WTC11 (cell line): Measurements from ENCODE around the gene S100PBP. TPM values are rescaled to one million over a fixed set of nuclear protein-coding genes. Genes with fewer than 3 reads are reported as not detected.

Source experiments
- ATAC-seq: fragments of 200-7000 bp; cut with Tn5 transposase; 2 replicates; pipeline ENCODE4 v1.10.0; 2021; ENCODE audit warnings: mild to moderate bottlenecking, moderate library complexity
- CTCF ChIA-PET: fragments of 300-600 bp; sonication (Branson Sonifier 250); formaldehyde crosslinking; loops from one replicate; lab custom pipeline; 2021; ENCODE audit warnings: antibody characterized with exemption; lab: Charles Lee
- POLR2A ChIA-PET: fragments of 350-600 bp; sonication (Branson Sonifier 250); formaldehyde crosslinking; loops from one replicate; lab custom pipeline; 2021; ENCODE audit warnings: antibody characterized with exemption; lab: Charles Lee
- DNase-seq: peaks from one replicate; pipeline ENCODE4 v3.0.0; 2021; ENCODE audit warnings: low spot score
- H3K27ac Mint-ChIP-seq: 2 replicates; pipeline ENCODE4 v1.8.0; 2021; ENCODE audit warnings: mixed read lengths
- H3K27me3 Mint-ChIP-seq: 2 replicates; pipeline ENCODE4 v1.8.0; 2021; ENCODE audit warnings: low read depth, mild to moderate bottlenecking, moderate library complexity, mixed read lengths
- H3K36me3 Mint-ChIP-seq: 2 replicates; pipeline ENCODE4 v1.8.0; 2021; ENCODE audit warnings: mixed read lengths
- H3K4me1 Mint-ChIP-seq: 2 replicates; pipeline ENCODE4 v1.8.0; 2022; ENCODE audit warnings: mixed read lengths
- H3K4me3 Mint-ChIP-seq: 2 replicates; pipeline ENCODE4 v1.8.0; 2021; ENCODE audit warnings: mild to moderate bottlenecking, moderate library complexity, mixed read lengths
- H3K9me3 Mint-ChIP-seq: 2 replicates; pipeline ENCODE4 v1.8.0; 2021; ENCODE audit warnings: mixed read lengths
- CBFB ChIP-seq: sonication (generic); formaldehyde crosslinking; IDR thresholded peaks from 2 replicates; pipeline ENCODE4 v1.8.1; 2022; ENCODE audit warnings: mild to moderate bottlenecking, low read depth, missing genetic modification reagents
- FOXK1 ChIP-seq: sonication (generic); formaldehyde crosslinking; IDR thresholded peaks from 2 replicates; pipeline ENCODE4 v1.8.0; 2022; ENCODE audit warnings: mild to moderate bottlenecking, moderate library complexity, missing genetic modification reagents
- FOXP1 ChIP-seq: sonication (generic); formaldehyde crosslinking; IDR thresholded peaks from 2 replicates; pipeline ENCODE4 v1.8.0; 2022; ENCODE audit warnings: missing genetic modification reagents, mild to moderate bottlenecking, moderate library complexity, borderline replicate concordance
- NFE2L1 ChIP-seq: sonication (generic); formaldehyde crosslinking; IDR thresholded peaks from 2 replicates; pipeline ENCODE4 v1.8.1; 2023; ENCODE audit warnings: missing genetic modification reagents
- NR3C1 ChIP-seq: sonication (generic); formaldehyde crosslinking; conservative IDR thresholded peaks from 2 replicates; pipeline ENCODE4 v1.8.1; 2023; ENCODE audit warnings: low read depth, mild to moderate bottlenecking, missing genetic modification reagents
- OVOL2 ChIP-seq: fragments of 250-450 bp; sonication (Bioruptor Pico); IDR thresholded peaks from 2 replicates; pipeline ENCODE4 v1.9.0; 2021; ENCODE audit warnings: mild to moderate bottlenecking, borderline replicate concordance
- RORB ChIP-seq: fragments of 250-450 bp; sonication (Bioruptor Pico); IDR thresholded peaks from 2 replicates; pipeline ENCODE4 v1.9.0; 2021; ENCODE audit warnings: mild to moderate bottlenecking
- ZNF219 ChIP-seq: sonication (generic); formaldehyde crosslinking; IDR thresholded peaks from 2 replicates; pipeline ENCODE4 v1.8.0; 2023; ENCODE audit warnings: missing genetic modification reagents, mild to moderate bottlenecking, borderline replicate concordance
- ZNF671 ChIP-seq: fragments of 250-450 bp; sonication (Bioruptor Pico); IDR thresholded peaks from 2 replicates; pipeline ENCODE4 v1.8.0; 2021; ENCODE audit warnings: mild to moderate bottlenecking
- total RNA-seq: library from RNA; stranded (reverse); gene quantifications from 3 replicates; pipeline ENCODE4 v1.2.3, GENCODE V29; 2021
- TF ChIP-seq, protein P1 (sequence below): sonication (generic); formaldehyde crosslinking; IDR thresholded peaks from 2 replicates; pipeline ENCODE4 v1.8.1; 2023; ENCODE audit warnings: mild to moderate bottlenecking, missing genetic modification reagents
- TF ChIP-seq, protein P2 (sequence below): sonication (generic); formaldehyde crosslinking; IDR thresholded peaks from 2 replicates; pipeline ENCODE4 v1.8.0; 2023; ENCODE audit warnings: missing genetic modification reagents, mild to moderate bottlenecking, borderline replicate concordance
- TF ChIP-seq, protein P3 (sequence below): sonication (generic); formaldehyde crosslinking; IDR thresholded peaks from 2 replicates; pipeline ENCODE4 v1.8.0; 2022; ENCODE audit warnings: missing genetic modification reagents
- TF ChIP-seq, protein P4 (sequence below): sonication (generic); formaldehyde crosslinking; IDR thresholded peaks from 2 replicates; pipeline ENCODE4 v1.8.1; 2023; ENCODE audit warnings: mild to moderate bottlenecking, missing genetic modification reagents, moderate library complexity
- TF ChIP-seq, protein P5 (sequence below): fragments of 250-450 bp; sonication (Bioruptor Pico); conservative IDR thresholded peaks from 2 replicates; pipeline ENCODE4 v1.9.0; 2021; ENCODE audit warnings: mild to moderate bottlenecking
- TF ChIP-seq, protein P6 (sequence below): sonication (generic); formaldehyde crosslinking; IDR thresholded peaks from 2 replicates; pipeline ENCODE4 v1.8.0; 2022; ENCODE audit warnings: mild to moderate bottlenecking, missing genetic modification reagents
- TF ChIP-seq, protein P7 (sequence below): sonication (generic); formaldehyde crosslinking; IDR thresholded peaks from 2 replicates; pipeline ENCODE4 v1.8.1; 2022; ENCODE audit warnings: missing genetic modification reagents, borderline replicate concordance
- TF ChIP-seq, protein P8 (sequence below): sonication (generic); formaldehyde crosslinking; IDR thresholded peaks from 2 replicates; pipeline ENCODE4 v1.8.1; 2022; ENCODE audit warnings: low read depth, mild to moderate bottlenecking, moderate library complexity, missing genetic modification reagents, borderline replicate concordance

Gene S100PBP
- total RNA-seq, 1 experiment from 2014 or later, result 62.9 TPM

DNA sequence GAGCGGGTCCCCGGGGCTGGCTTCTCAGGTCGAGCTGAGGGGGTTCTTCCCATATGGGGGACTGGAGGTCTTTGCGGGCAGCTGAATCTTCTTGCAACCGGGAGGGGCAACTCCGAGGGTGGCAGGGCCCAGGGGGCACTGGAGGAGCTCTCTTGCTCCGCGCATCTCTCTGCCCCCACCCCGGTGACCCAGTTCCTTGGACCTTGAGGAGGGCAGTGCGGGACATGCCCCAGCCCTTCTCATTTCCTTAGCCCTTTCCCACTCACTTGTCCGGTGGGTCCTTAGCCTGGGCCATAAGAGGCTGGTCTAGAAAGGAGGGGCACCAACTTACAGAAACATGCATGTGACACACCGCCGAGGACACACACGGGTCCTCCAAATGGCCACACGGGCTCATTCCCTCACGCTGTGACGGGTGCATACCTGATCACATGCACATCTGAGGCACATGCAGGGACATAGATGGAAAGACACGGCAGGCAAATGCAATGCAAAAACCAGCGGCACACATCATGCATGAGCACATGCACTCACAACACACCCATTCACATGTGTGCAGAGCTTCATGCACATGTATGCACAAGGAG lies 69.5 kb downstream of the S100PBP start:
- no peaks in the 10 kb centered on the region for H3K9me3 Mint-ChIP-seq
- ChIA-PET CTCF (interaction anchor here (0.5 to 4.6 kb wide), 33 partner anchors 8 to 490 kb away, joined by 3 to 93 read pairs (median 4); partner anchors contain the start of genes AZIN2, FNDC5 and RBBP4), POLR2A (interaction anchor here (0.6 to 1.4 kb wide), 2 partner anchors 15 to 40 kb away, joined by 3 read pairs; no protein-coding TSS in a partner anchor)
- peaks cover 81% of the 10 kb centered on the region for H3K27me3 Mint-ChIP-seq
- ATAC-seq, result no peak
- no peak for DNase-seq
- peaks cover 11% of the 10 kb centered on the region for H3K4me1 Mint-ChIP-seq
- TF ChIP-seq RORB (CRISPR knock-in tag) (no peak), FOXK1 (CRISPR knock-in tag) (no peak), NR3C1 (CRISPR knock-in tag) (no peak), NFE2L1 (no peak), ZNF671 (CRISPR knock-in tag) (no peak), FOXP1 (CRISPR knock-in tag) (no peak), ZNF219 (CRISPR knock-in tag) (no peak), OVOL2 (no peak), CBFB (CRISPR knock-in tag) (no peak)
- TF ChIP-seq, protein P1, sequence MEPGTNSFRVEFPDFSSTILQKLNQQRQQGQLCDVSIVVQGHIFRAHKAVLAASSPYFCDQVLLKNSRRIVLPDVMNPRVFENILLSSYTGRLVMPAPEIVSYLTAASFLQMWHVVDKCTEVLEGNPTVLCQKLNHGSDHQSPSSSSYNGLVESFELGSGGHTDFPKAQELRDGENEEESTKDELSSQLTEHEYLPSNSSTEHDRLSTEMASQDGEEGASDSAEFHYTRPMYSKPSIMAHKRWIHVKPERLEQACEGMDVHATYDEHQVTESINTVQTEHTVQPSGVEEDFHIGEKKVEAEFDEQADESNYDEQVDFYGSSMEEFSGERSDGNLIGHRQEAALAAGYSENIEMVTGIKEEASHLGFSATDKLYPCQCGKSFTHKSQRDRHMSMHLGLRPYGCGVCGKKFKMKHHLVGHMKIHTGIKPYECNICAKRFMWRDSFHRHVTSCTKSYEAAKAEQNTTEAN (CRISPR knock-in tag), result no peak
- TF ChIP-seq, protein P2, sequence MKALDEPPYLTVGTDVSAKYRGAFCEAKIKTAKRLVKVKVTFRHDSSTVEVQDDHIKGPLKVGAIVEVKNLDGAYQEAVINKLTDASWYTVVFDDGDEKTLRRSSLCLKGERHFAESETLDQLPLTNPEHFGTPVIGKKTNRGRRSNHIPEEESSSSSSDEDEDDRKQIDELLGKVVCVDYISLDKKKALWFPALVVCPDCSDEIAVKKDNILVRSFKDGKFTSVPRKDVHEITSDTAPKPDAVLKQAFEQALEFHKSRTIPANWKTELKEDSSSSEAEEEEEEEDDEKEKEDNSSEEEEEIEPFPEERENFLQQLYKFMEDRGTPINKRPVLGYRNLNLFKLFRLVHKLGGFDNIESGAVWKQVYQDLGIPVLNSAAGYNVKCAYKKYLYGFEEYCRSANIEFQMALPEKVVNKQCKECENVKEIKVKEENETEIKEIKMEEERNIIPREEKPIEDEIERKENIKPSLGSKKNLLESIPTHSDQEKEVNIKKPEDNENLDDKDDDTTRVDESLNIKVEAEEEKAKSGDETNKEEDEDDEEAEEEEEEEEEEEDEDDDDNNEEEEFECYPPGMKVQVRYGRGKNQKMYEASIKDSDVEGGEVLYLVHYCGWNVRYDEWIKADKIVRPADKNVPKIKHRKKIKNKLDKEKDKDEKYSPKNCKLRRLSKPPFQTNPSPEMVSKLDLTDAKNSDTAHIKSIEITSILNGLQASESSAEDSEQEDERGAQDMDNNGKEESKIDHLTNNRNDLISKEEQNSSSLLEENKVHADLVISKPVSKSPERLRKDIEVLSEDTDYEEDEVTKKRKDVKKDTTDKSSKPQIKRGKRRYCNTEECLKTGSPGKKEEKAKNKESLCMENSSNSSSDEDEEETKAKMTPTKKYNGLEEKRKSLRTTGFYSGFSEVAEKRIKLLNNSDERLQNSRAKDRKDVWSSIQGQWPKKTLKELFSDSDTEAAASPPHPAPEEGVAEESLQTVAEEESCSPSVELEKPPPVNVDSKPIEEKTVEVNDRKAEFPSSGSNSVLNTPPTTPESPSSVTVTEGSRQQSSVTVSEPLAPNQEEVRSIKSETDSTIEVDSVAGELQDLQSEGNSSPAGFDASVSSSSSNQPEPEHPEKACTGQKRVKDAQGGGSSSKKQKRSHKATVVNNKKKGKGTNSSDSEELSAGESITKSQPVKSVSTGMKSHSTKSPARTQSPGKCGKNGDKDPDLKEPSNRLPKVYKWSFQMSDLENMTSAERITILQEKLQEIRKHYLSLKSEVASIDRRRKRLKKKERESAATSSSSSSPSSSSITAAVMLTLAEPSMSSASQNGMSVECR (CRISPR knock-in tag), result no peak
- TF ChIP-seq, protein P3, sequence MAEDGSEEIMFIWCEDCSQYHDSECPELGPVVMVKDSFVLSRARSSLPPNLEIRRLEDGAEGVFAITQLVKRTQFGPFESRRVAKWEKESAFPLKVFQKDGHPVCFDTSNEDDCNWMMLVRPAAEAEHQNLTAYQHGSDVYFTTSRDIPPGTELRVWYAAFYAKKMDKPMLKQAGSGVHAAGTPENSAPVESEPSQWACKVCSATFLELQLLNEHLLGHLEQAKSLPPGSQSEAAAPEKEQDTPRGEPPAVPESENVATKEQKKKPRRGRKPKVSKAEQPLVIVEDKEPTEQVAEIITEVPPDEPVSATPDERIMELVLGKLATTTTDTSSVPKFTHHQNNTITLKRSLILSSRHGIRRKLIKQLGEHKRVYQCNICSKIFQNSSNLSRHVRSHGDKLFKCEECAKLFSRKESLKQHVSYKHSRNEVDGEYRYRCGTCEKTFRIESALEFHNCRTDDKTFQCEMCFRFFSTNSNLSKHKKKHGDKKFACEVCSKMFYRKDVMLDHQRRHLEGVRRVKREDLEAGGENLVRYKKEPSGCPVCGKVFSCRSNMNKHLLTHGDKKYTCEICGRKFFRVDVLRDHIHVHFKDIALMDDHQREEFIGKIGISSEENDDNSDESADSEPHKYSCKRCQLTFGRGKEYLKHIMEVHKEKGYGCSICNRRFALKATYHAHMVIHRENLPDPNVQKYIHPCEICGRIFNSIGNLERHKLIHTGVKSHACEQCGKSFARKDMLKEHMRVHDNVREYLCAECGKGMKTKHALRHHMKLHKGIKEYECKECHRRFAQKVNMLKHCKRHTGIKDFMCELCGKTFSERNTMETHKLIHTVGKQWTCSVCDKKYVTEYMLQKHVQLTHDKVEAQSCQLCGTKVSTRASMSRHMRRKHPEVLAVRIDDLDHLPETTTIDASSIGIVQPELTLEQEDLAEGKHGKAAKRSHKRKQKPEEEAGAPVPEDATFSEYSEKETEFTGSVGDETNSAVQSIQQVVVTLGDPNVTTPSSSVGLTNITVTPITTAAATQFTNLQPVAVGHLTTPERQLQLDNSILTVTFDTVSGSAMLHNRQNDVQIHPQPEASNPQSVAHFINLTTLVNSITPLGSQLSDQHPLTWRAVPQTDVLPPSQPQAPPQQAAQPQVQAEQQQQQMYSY, result no peak
- TF ChIP-seq, protein P4, sequence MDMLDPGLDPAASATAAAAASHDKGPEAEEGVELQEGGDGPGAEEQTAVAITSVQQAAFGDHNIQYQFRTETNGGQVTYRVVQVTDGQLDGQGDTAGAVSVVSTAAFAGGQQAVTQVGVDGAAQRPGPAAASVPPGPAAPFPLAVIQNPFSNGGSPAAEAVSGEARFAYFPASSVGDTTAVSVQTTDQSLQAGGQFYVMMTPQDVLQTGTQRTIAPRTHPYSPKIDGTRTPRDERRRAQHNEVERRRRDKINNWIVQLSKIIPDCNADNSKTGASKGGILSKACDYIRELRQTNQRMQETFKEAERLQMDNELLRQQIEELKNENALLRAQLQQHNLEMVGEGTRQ, result no peak
- TF ChIP-seq, protein P5, sequence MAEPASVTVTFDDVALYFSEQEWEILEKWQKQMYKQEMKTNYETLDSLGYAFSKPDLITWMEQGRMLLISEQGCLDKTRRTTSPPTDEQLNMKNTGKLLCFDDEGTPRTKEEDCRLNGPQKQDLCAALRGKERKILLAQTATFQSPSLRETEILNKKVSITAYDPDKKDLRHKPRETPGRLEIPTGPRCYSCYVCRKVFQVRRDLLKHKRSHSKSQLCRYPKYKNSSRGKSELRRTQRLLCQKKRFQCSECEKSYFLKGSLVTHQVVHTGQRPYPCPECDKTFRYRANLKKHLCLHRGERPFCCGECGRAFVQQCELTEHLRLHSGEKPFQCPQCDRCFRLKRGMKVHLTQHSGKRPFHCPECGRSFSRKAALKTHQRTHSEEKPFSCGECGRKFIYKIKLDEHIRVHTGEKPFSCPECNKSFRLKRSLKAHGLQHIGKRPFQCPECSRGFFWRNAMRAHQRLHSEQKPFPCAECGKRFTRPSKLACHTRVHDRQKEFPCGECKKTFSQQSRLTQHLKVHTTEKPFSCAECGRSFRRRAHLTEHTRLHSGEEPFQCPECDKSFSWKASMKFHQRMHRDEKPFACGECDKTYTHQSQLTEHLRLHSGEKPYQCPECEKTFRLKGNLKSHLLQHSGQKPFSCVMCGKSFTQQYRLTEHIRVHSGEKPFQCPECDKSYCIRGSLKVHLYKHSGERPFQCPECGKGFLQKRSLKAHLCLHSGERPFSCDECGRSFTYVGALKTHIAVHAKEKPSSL, result no peak
- TF ChIP-seq, protein P6, sequence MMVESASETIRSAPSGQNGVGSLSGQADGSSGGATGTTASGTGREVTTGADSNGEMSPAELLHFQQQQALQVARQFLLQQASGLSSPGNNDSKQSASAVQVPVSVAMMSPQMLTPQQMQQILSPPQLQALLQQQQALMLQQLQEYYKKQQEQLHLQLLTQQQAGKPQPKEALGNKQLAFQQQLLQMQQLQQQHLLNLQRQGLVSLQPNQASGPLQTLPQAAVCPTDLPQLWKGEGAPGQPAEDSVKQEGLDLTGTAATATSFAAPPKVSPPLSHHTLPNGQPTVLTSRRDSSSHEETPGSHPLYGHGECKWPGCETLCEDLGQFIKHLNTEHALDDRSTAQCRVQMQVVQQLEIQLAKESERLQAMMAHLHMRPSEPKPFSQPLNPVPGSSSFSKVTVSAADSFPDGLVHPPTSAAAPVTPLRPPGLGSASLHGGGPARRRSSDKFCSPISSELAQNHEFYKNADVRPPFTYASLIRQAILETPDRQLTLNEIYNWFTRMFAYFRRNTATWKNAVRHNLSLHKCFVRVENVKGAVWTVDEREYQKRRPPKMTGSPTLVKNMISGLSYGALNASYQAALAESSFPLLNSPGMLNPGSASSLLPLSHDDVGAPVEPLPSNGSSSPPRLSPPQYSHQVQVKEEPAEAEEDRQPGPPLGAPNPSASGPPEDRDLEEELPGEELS (CRISPR knock-in tag), result no peak
- TF ChIP-seq, protein P7, sequence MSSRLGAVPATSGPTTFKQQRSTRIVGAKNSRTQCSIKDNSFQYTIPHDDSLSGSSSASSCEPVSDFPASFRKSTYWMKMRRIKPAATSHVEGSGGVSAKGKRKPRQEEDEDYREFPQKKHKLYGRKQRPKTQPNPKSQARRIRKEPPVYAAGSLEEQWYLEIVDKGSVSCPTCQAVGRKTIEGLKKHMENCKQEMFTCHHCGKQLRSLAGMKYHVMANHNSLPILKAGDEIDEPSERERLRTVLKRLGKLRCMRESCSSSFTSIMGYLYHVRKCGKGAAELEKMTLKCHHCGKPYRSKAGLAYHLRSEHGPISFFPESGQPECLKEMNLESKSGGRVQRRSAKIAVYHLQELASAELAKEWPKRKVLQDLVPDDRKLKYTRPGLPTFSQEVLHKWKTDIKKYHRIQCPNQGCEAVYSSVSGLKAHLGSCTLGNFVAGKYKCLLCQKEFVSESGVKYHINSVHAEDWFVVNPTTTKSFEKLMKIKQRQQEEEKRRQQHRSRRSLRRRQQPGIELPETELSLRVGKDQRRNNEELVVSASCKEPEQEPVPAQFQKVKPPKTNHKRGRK (CRISPR knock-in tag), result no peak
- TF ChIP-seq, protein P8, sequence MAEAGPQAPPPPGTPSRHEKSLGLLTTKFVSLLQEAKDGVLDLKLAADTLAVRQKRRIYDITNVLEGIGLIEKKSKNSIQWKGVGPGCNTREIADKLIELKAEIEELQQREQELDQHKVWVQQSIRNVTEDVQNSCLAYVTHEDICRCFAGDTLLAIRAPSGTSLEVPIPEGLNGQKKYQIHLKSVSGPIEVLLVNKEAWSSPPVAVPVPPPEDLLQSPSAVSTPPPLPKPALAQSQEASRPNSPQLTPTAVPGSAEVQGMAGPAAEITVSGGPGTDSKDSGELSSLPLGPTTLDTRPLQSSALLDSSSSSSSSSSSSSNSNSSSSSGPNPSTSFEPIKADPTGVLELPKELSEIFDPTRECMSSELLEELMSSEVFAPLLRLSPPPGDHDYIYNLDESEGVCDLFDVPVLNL (CRISPR knock-in tag), result no peak
- H3K27ac Mint-ChIP-seq, result no peak overlapping the region
- no peaks in the 10 kb centered on the region for H3K36me3 Mint-ChIP-seq
- no peak overlapping the region for H3K4me3 Mint-ChIP-seq
